Hematopoietic multipotent progenitor cell treated with erythropoietin and hydrocortisone succinate and interleukin-3 and kit ligand, for 4 days (in vitro differentiated cells): ENCODE data around the gene GLIPR1.
"Not testable (repeated sequence)": the region's sequence is repeated elsewhere in the genome, so short reads cannot be mapped to it uniquely, and the experiment has no call there.

ENCODE experiments used
- DNase-seq: peaks from one replicate; pipeline ENCODE4 v3.0.0-alpha.2; 2015

Gene GLIPR1

GRCh38 chr12:75522124-75522523 is 41.6 kb downstream of the GLIPR1 start:
- DNase-seq, result not testable (repeated sequence)

- no peak for DNase-seq
These were observed 44.7 kb downstream of the GLIPR1 start for GRCh38 chr12:75525263-75525662.

GRCh38 chr12:75526655-75527511 is 46.3 kb downstream of the GLIPR1 start:
- peak; percentile 74 for DNase-seq

- DNase-seq, result no peak
These were observed 47.7 kb downstream of the GLIPR1 start for GRCh38 chr12:75528272-75528671.

- DNase-seq, result no peak
These were observed 48.1 kb downstream of the GLIPR1 start for GRCh38 chr12:75528692-75529091.

GRCh38 chr12:75529316-75529715 is 48.8 kb downstream of the GLIPR1 start:
- DNase-seq, result no peak

GRCh38 chr12:75529826-75530225 is 49.3 kb downstream of the GLIPR1 start:
- no peak for DNase-seq

GRCh38 chr12:75533239-75533638 is 52.7 kb downstream of the GLIPR1 start:
- DNase-seq, result no peak

GRCh38 chr12:75539889-75540288 is 59.3 kb downstream of the GLIPR1 start:
- no peak for DNase-seq

- peak; percentile 7 for DNase-seq
These were observed 62.4 kb downstream of the GLIPR1 start for GRCh38 chr12:75542942-75543341.

- DNase-seq, result no peak
These were observed 63.0 kb downstream of the GLIPR1 start for GRCh38 chr12:75543529-75543928.

- DNase-seq, result no peak
These were observed 65.1 kb downstream of the GLIPR1 start for GRCh38 chr12:75545636-75546035.

- no peak for DNase-seq
These were observed 68.3 kb downstream of the GLIPR1 start for GRCh38 chr12:75548879-75549278.

GRCh38 chr12:75549989-75550388 is 69.4 kb downstream of the GLIPR1 start:
- no peak for DNase-seq

- no peak for DNase-seq
These were observed 70.1 kb downstream of the GLIPR1 start for GRCh38 chr12:75550401-75551240.

GRCh38 chr12:75551477-75551876 is 70.9 kb downstream of the GLIPR1 start:
- no peak for DNase-seq

- peak; percentile 4 for DNase-seq
These were observed 72.8 kb downstream of the GLIPR1 start for GRCh38 chr12:75553398-75553797.
